ENCODE results near the gene PLPP4. TPM values are rescaled to one million over a fixed set of nuclear protein-coding genes. Genes with fewer than 3 reads are reported as not detected.

Gene PLPP4
- total RNA-seq, 3 donors from 2014 or later: not detected

DNA sequence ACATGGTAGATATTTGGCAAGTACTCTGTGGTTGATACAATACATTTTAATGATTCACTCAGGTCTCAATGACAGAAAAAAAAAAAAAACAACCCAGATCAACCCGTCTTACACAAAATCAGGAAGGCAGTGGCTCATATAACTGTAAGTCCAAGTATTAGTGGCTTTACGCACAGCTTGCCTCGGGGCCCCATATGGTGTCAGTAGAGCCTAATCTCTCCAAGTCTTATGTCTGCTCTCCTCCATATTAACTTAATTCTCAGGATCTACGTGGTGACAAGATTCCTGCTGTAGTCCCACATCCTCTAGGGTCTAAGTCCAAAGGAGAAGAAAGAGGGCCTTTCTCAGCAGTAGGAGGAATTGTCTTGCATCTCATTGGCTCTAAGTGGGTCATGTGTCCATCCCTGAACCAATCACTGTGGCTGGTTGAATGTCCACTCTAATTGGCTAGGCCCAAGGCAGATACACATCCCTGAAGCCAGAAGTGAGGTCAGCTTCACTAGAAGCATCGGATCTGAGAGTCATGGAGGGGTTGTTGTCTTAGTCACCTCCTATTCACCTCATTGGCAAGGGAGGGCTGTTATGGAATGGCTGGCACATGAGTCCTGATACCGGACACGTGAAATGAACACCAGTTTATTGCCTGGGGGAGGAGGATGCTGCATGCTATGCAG is 20.5 kb upstream of the PLPP4 start:
- no peak for DNase-seq (ENCODE audit: low spot score in 2 of 2)
- Histone ChIP-seq H3K27ac (no peak overlapping the region), H3K4me1 (no peaks in the 10 kb centered on the region), H3K27me3 (no peaks in the 10 kb centered on the region), H3K9me3 (no peaks in the 10 kb centered on the region), H3K36me3 (no peaks in the 10 kb centered on the region), H3K4me3 (no peak overlapping the region)
- intact Hi-C loops (cut with DNase I; ENCODE audit: low total_unique reads): no loop called here
- no peak for TF ChIP-seq POLR2AphosphoS5 (IDR thresholded peaks at IDR 0.05)
- no peak for TF ChIP-seq POLR2A (IDR thresholded peaks at IDR 0.05)
- TF ChIP-seq, protein P1, sequence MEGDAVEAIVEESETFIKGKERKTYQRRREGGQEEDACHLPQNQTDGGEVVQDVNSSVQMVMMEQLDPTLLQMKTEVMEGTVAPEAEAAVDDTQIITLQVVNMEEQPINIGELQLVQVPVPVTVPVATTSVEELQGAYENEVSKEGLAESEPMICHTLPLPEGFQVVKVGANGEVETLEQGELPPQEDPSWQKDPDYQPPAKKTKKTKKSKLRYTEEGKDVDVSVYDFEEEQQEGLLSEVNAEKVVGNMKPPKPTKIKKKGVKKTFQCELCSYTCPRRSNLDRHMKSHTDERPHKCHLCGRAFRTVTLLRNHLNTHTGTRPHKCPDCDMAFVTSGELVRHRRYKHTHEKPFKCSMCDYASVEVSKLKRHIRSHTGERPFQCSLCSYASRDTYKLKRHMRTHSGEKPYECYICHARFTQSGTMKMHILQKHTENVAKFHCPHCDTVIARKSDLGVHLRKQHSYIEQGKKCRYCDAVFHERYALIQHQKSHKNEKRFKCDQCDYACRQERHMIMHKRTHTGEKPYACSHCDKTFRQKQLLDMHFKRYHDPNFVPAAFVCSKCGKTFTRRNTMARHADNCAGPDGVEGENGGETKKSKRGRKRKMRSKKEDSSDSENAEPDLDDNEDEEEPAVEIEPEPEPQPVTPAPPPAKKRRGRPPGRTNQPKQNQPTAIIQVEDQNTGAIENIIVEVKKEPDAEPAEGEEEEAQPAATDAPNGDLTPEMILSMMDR (IDR thresholded peaks at IDR 0.05): no peak

GRCh38 chr10:120437541-120437940 is 19.5 kb upstream of the PLPP4 start:
- intact Hi-C loops (cut with DNase I; ENCODE audit: low total_unique reads): no loop called here
- no peak for DNase-seq (ENCODE audit: low spot score in 2 of 2)
- Histone ChIP-seq H3K27ac (no peak overlapping the region), H3K4me1 (no peaks in the 10 kb centered on the region), H3K4me3 (no peak overlapping the region), H3K9me3 (no peaks in the 10 kb centered on the region), H3K27me3 (no peaks in the 10 kb centered on the region), H3K36me3 (no peaks in the 10 kb centered on the region)
- TF ChIP-seq POLR2AphosphoS5 (IDR thresholded peaks at IDR 0.05): no peak
- TF ChIP-seq, protein P1 (IDR thresholded peaks at IDR 0.05): no peak
- TF ChIP-seq POLR2A (IDR thresholded peaks at IDR 0.05): no peak

DNA sequence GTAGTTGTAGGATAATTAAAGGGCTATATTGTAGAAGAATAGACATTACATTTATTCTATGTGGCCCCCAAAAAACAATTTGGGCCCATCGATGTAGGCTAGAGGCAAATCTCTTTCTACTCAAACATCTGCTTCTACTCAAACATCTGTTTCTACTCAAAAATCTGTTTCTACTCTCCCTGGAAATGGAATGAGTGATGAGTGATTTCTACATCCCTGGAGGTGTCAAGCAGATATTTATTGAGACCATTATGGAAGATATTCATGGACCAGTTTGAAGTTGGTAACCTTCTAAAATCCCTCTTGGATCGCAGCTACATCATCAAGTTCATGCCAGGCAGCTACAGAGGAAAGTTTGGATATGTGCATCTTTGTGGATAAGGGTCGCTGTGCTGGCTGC is 5.1 kb upstream of the PLPP4 start:
- Histone ChIP-seq H3K27me3 (no peaks in the 10 kb centered on the region), H3K4me3 (no peak overlapping the region), H3K9me3 (no peaks in the 10 kb centered on the region), H3K27ac (no peak overlapping the region), H3K4me1 (peaks cover 0 to 3% of the 10 kb centered on the region in 2 donors), H3K36me3 (no peaks in the 10 kb centered on the region)
- intact Hi-C loops (cut with DNase I; ENCODE audit: low total_unique reads): no loop called here
- no peak for DNase-seq (ENCODE audit: low spot score in 2 of 2)
- TF ChIP-seq, protein P1 (IDR thresholded peaks at IDR 0.05): no peak
- TF ChIP-seq POLR2AphosphoS5 (IDR thresholded peaks at IDR 0.05) (no peak), POLR2A (IDR thresholded peaks at IDR 0.05) (no peak)

DNA sequence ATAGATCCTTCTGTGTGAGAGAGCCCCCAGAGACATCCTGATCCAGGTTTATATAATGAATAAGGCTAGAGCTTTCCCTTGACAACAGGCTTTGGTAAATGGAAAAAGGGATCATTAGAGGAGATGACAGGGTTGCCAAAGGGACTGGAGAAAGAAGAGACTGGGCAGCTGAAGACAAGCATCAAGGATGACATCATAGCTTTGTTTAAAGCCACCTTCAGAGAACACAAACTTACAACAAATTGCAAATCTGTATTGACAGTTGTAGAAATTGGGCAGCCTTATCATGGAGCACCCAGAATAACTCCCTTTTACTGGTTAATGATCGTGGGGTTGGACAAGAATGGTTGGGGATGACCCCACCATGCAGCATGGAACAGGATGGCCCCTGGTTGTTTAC is 3.7 kb upstream of the PLPP4 start:
- Histone ChIP-seq H3K4me1 (peaks cover 4 to 8% of the 10 kb centered on the region in 2 donors), H3K36me3 (no peaks in the 10 kb centered on the region), H3K27me3 (peaks cover 4 to 12% of the 10 kb centered on the region in 2 donors), H3K4me3 (no peak overlapping the region), H3K27ac (no peak overlapping the region), H3K9me3 (no peaks in the 10 kb centered on the region)
- TF ChIP-seq, protein P1 (IDR thresholded peaks at IDR 0.05): no peak
- TF ChIP-seq POLR2AphosphoS5 (IDR thresholded peaks at IDR 0.05): no peak
- TF ChIP-seq POLR2A (IDR thresholded peaks at IDR 0.05): no peak
- intact Hi-C loops (cut with DNase I; ENCODE audit: low total_unique reads): no loop called here
- no peak for DNase-seq (ENCODE audit: low spot score in 2 of 2)

- peaks cover 4 to 18% of the 10 kb centered on the region in 2 donors for H3K27me3 ChIP-seq
Measured at GRCh38 chr10:120453886-120454285, 3.1 kb upstream of the PLPP4 start.

More at GRCh38 chr10:120453886-120454285, 3.1 kb upstream of the PLPP4 start:
- Histone ChIP-seq H3K4me1 (peaks cover 4 to 8% of the 10 kb centered on the region in 2 donors), H3K4me3 (no peak overlapping the region), H3K9me3 (no peaks in the 10 kb centered on the region), H3K27ac (no peak overlapping the region), H3K36me3 (no peaks in the 10 kb centered on the region)
- intact Hi-C loops (cut with DNase I; ENCODE audit: low total_unique reads): no loop called here
- DNase-seq (ENCODE audit: low spot score in 2 of 2): no peak
- TF ChIP-seq POLR2A (IDR thresholded peaks at IDR 0.05) (no peak), POLR2AphosphoS5 (IDR thresholded peaks at IDR 0.05) (no peak)
- TF ChIP-seq, protein P1 (IDR thresholded peaks at IDR 0.05): no peak
